Right forelimb (tissue), 1 donor: ENCODE data around the gene CNOT4.

ENCODE experiments used
- DNase-seq: peaks from one replicate; pipeline ENCODE4 v3.0.0-alpha.2; 2018

CNOT4 gene

DNA sequence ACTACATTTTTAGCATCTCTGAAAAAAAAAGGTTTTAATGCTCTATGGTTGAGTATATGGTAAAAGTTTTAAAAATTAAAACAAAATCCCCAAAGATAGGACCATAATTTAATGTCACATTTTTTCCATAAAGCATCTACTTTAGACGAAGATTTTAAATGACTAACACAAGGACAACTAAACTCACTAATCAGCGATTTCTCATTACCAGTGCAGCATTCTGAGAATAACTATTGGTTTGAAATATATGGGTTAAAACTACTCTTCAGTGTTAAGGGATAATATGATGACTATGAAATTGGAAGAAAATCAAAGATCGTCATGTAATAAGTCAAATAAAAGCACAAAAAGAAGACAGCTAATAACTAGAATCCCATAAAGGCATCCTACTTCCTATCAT lies 118.4 kb downstream of the CNOT4 start:
- DNase-seq = no peak

DNA sequence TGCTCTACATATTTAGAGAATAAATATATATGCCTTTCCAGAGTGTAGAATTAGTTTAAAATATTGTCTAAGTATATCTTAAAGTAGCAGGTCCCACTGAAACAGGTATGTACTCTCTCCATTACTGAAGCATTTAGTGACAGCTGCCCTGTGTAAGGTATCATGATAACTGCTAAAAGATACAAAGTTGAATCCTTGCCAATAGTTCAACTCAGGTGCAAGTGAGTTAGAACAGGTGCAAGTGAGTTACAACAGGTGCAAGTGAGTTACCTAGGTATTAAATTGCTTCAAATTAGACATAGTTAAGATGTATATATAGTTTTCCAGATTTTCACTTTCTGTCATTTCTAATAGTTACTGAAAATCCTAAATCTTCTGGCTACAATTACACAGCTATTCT lies 119.1 kb downstream of the CNOT4 start:
- no peak for DNase-seq

DNA sequence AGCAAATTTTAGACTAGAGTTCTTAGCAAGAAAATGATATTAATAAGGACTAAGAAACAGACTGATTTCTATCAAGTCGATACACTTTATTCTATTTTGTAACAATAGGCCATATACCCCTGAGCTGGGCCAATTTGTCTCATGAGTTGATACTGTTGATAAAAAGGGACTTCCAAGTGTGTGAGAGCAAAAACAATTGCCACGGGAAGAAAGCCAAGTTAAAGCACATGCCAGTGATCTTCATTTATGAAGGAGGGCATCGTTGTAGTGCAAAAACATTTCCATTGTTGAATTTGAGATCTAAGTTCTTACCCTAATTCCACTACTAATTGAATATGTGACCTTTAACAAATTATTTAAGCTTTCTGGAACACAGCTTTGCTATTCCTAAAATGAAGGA lies 119.9 kb downstream of the CNOT4 start:
- DNase-seq = no peak

DNA sequence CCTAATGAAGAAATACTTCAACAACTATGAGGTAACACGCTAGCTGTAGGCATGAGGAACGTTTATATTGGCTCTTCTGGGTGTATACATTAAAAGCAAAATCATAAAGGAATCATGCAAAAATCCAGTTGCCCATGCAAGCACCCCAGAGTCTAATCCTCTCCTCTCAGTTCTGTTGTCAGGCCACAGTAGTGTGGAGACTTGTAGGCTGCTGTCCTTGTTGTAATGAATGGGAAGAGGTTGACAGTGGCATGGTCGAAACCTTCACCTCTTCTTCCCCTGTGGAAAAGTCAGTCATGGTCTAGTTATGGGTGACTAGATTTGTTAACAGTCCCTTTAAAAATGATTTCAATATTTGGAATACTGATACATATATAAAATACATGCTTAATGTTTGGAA lies 121.3 kb downstream of the CNOT4 start:
- DNase-seq = no peak

DNA sequence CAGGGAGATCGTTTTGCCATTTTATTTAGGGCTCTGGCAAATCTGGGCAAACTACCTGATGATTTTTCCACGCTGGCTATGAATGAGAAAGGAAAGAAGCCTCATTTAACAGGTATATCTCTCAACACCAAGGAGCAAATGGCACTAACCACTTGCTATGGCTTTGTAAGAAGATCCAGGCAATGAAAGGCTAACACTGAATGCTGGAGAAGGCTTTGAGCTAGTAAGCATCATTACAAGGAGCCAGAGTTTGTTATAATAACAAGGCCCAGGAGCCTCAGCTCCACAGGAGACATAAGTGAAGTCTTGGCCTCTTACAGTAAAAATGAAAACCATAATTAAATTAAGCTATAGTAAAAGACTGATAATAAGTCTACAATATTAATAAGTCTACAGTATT lies 123.1 kb downstream of the CNOT4 start:
- no peak for DNase-seq

DNA sequence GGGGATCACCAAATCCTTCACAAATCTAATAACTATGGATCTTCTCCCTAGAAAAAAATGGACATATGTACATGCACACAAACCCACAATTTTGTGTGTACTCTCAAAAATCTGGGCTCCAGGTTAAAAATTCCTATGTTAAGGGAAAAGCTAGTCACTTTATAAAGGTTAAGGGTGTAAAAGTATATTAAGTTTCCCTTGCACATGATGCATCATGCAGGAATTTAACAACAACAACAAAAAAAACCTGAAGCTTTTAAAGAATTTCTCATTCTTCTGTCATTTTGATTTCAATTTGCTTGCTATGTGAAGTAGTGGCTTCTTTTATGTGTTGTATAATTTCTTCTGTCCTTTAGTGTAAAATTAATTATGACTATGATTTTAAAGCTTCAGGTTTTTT lies 123.7 kb downstream of the CNOT4 start:
- no peak for DNase-seq

DNA sequence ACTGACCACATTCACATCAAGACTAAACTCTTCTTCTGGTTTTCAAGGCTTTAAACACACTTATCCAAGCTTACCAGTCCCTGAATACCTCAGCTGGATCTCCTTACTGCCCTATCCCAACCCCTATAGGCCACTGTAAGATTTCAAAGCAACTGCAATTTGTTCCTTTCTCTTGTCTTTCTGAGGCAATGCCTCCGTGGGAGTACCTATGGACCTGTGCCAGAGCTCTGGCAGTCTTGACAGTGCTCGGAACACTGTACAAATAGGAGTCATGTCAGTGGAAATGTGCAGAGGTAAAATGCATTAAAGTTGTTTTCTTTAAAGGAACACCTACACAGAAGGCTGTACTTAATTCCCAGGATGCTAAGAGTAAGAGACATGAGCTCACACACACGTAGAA lies 124.7 kb downstream of the CNOT4 start:
- DNase-seq = no peak

DNA sequence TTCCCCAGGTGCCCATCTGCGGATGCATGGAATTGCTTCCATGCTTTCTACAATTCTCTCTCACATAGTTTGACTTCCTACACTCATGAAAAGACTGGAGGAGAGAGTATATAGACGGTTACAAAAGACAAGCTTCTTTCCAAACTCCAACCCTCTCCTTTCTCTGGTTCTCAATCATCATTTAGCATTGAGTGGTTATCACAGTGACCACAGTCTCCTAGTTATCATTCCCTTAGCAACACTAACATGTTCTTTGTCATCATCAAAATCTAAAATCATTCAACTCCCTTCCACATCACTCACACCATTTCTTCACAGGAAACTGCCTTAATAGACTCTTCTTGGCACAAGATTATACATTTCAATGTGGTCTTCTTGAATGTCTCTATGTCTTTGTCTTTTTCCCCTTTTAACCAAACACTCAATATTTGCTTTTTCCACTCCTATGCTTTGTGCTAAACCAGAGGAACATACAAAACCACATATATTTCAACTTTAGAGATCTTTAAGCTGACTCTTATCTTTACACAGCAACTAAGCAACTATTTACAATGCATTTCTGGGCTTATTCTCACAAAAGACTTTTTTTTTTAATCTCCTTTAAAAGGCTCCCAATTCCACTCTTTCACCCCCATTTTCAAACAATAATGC lies 126.3 kb downstream of the CNOT4 start:
- DNase-seq = no peak

DNA sequence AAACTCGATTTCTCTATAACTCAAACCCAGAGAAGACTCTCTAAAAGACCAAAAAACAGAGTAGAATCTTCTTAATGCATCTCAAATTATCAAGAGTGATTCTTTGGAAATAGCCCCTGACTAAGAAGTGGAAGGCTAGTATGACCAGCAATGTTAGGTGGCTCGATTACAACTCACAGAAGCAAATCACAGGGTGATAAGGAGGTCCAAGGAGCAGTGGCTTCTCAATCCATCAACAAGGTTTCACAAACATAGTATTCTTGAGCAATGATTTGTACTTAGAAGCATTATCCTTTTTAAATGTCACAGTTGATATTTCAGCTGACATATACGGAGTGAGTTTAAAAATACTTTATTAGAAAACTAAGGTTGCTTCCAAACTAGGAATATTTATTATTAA lies 127.7 kb downstream of the CNOT4 start:
- no peak for DNase-seq

DNA sequence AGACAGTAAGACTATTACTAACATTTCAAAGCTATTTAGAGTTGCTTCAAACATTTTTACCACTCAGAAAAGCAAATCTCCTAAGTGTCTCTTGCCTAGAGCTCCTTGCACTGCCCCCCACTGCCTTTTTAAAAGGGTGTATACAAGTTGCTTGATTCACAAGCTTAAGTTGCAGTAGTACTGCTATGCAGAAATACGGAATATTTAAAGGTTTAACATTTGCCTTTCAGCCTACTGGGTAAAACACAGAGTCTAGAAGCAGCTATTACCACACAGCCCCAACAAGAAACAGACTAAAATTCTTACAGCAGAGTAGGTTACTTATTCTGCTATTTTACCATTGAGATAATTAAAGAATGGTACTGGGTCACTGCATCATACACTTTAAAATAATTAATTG lies 128.5 kb downstream of the CNOT4 start:
- DNase-seq = no peak

DNA sequence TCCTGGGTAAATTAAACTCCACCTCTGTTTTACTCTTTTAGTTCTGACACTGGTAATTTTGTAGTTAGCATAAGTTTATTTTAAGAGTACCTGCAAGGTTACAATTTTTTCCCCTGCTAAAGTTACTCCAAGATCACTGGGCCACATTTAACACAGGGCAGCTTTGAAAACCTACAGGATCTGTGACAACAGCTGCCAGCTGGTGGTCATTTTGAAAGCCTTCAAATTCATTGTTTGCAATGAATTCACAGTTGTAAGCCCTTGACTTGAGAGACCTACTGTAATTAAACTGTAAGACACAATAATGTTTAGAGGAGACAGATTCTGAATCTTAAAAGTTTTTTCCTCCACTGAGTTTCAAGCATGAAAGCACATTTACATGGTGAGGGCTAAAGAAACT lies 129.6 kb downstream of the CNOT4 start:
- no peak for DNase-seq

DNA sequence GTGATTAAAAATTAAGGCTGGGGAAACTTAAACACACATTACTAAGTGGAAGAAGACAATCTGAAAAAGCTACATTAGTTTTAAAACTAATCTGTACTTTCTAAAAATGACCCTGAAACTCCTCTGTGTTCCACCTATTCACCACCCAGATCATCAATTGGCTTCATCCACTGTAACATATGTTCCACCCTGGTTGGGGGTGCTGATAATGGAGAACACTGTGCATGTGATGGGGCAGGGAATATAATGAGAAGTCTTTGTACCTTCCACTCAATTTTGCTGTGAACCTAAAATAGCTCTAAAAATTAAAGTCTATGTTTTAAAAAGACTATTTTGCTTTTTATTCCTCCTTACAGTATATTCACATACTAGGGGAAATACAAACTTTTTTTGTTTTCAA lies 132.7 kb downstream of the CNOT4 start:
- no peak for DNase-seq

DNA sequence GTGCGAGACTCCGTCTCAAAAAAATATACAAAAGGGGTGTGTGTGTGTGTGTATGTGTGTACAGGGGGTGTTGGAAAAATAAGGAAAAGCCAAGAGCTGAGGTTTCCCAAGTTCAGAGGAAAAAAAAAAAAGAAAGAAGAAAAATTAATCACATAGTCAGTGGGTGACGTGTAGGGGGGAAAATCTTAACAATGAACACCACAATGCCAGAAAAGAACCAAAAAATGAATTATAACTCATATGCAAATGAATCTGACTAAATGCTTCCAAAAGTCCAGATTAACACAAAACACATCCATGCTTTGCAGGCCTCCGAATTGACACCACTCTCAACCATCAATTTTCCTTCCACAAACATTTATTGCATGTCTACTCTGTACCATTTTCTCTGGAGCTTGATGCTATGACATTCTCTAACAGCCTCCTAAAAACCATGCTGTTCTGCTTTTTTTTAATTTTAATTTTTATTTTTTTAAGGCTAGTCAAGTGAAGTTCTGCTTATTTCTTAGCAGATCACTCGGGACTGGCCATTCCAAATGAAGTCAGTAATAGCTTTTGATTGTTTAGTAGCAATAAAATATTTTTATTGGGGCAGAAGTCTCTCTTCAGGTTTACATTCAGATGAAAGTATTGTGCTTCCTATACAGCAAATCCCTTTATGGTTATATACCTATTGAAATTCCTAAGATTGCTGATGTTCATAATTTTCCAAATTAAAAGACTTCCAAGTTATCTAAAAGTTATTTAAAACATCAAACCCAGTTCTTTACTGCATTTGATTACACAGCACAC lies 133.8 kb downstream of the CNOT4 start:
- no peak for DNase-seq

DNA sequence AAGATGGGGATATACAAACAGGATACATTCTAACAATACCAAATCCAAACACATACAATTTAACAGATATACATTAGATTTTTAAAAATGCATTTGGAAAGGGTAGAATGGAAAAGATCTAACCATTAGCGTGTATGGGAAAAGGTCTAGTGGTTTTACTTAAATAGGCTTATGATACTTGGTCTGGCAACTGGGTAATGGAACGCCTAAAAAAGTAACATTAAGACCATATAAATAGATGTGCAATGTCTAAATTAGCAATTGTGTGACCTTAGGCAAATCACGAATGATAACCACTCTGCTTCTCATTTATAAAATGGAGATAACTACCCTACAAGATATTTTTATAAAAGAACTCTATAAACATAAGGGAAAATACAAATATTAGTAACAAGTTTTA lies 135.2 kb downstream of the CNOT4 start:
- no peak for DNase-seq

DNA sequence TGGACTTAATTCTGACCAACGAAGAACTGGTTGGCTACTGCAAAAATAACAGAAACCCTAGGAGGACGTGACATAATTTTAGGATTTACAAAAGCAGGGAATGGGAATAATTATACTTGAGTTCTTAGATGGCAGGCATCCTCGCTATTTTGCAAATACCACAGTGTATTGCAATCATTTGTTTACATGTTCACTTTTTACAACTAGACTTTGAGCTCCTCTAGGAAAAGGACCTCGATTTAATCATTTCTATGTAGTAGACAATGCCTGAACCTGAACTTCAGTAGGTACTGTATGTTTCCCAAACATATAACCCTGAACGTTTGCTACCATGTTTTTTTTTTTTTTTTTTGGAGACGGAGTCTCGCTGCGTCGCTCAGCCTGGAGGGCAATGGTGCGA lies 137.7 kb downstream of the CNOT4 start:
- no peak for DNase-seq

DNA sequence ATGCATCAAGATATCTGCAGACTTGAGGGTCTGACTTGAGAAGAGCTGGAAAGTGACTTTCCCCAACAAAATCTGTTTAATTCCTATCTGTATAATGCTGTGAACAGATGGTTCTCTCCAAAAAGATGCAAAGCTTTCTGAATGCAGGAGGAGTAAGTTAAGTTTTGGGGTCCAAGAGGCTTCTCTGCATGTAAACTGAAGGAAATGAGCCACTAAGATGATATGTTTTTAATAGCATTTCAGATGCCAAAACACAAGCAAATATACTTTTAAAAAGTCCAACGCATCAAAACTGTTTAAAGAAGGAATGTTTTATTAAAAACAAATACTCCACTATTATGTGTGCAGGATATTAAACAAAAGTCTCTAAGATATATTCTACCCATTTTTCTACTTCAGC lies 139.2 kb downstream of the CNOT4 start:
- DNase-seq = no peak

DNA sequence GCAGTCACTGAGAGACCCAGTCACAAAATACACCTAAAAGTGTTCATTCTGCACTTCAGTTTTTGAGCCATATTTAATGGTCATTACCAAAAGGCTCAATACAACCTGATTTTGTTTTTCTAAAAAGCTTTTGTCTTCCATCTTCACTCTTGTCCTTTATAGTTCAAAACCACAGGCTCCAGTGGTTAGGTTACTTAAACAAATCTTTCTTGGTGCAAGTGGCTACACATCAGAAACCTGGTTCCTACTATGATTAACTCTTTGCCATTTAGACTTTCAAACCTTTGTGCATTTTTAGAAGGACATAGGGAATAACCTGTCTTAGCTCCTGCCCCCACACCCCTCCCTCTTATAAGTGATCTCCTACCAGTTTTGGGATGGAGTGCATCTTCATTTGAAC lies 140.5 kb downstream of the CNOT4 start:
- DNase-seq = no peak

DNA sequence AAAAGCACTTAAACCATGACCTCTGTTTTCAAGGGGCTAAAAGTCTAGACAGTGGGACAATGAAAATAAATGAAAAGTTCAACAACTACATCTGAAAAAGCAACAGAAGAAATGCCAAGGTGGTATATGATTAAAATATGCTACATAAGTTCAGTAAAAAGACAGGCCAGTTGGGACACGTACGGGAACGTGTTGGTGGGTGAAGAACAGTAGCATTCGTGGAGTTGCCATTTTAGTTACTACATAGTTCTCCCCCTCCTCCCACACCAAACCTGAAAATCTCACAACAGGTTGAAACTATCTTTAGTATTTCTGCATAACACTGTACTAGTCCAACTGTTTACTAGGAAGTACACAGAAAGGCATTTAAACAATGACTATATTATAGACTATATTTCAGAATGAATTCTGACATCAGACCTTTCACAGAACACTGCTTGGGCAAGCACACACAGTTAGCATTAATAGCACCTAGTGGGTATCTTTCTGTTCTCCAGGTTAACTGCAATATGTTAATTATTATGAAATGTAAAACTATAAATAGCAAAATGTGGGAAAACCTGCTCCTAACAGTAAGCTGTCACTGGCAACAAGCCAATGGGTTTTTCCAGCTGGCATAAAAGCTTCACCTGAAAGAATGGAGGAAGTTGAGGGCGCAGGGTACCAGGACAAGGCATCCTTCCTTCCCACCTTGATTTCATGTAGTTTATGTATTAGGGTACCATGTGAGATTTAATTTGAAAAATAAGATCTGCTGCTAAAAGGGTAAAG lies 141.3 kb downstream of the CNOT4 start:
- no peak for DNase-seq

DNA sequence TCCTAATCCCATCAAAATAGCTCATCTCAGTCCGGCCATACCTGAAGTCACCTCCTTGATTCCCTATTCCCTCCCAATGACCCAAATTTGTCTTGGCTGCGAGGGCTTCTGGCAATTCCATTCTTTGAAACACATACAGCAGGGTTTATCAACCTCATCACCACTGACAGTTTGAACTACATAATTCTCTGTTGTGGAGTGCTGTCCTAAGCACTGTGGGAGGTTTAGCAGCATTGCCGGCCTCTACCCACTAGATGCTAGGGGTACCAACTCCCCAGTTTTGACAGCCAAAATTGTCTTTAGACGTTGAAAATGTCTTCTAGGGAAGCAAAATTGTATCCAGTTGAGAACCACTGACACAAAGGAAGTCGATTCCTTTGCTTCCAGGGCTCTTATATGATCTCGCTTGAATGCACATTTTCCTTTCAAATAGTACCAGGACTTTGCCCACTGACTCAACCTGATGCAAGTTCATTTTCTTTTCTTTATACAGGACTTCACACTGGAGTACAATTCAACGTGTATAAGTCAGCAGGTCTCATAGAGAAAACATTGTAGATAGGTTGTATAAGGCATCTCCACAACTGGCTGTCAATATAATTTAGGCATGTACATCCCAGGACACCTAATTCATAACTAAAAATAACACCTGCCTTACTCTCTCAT lies 142.9 kb downstream of the CNOT4 start:
- DNase-seq = no peak

DNA sequence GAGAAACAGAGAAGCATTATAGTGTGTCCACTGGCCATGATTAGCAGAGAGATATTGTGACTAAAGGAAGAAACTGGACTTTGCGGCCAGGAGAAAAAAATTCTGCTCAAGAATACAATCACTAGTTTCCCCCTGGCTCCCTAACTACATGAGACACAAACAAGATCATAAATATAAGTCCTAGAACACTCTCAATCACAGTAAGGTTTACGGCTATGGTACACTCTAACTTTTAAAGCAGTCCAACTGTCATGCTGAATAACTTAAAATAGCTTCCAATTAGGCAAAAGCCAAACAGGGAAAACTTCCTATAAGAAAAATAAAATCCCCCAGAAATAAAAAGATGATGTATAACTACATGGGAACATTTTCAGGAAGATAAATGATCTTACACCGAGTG lies 144.2 kb downstream of the CNOT4 start:
- DNase-seq = no peak

DNA sequence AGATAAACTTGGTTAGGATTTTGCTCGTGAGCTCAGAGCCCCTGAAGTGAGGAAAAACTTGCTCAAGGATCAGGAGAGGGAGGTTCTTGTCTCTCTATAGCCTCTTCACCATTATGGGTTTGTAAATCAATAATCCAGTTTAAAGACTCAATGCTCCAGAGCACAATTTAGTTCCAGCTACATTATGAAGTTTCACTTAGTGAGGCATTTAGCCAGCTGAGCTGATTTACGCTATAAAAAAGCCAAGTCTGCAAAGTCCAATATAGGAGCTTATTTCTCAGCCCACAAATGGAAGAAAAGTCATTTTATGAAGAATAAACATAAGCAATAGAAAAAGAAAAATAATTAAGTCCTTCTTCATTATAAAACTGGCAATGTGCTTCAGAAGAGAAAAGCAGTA lies 145.7 kb downstream of the CNOT4 start:
- no peak for DNase-seq

DNA sequence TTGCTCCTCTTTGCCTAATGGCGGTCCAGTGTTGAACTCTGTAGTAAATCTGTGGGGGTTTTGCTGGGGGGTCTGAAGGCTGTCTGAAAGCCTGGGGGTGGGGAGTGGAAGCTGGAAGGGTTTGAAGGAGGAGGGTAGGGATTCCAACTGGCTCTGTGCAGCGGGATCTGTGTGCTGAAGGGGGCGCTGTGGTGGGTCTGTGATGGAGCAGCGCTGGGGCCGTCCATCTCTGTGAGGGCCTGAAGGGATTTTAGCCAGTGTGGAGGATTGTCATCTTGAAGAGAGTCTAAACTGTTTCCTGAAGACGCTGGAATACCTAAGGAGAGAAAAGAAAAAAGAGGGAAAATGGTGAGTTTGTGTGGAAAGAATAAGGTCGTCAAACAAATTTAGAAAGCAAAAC lies 147.0 kb downstream of the CNOT4 start:
- DNase-seq = no peak

DNA sequence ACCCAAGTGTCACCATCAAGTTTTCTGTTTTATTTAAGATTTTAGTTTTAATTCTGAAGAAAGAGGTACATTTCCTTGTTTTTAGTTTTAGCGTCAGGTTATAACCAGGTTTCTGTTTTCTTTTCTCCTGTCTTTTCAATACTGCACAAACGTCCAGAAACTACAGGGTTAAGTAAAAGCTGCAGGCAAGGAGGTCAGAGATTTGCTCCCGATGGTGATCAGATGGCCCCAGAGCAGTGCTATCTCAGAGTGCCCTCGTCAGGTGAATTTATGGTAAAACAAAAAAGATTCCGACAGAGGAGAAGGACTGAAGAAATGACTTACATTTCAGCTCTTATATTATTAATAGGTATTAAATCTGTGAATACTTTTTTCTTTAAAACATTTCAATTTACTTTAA lies 148.1 kb downstream of the CNOT4 start:
- no peak for DNase-seq

DNA sequence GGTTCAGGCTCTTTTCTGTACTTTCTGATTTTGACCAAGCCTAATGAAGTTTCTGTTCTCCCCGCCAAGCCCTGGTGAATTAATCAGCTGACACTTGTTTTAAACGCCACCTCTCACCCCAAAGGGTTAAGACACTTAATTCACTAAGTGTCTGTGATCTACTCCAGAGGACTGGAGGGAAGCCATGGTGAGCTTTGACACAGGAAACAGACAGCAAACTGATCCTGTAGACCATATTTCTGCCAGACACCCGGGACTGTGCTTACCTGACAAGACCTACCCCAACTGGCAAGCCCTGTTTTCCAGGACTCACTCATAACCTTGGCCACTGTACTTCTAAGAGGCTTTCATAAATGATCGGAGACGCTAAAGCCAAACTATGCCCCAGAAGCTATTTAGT lies 150.3 kb downstream of the CNOT4 start:
- DNase-seq = no peak
